Spleen (tissue), 7 donors: Measurements from ENCODE around the gene MRPS14.

Experiments
- POLR2A ChIP-seq, 3 donors: fragments of 450-650 bp; IDR thresholded peaks; one replicate each; pipeline ENCODE4 v1.5.1; 2017; ENCODE audit warnings: antibody characterized with exemption in 3 of 3, mild to moderate bottlenecking in 1 of 3
- POLR2AphosphoS5 ChIP-seq, 3 donors: sonication (generic); formaldehyde crosslinking; IDR thresholded peaks; one replicate each; pipeline ENCODE4 v1.5.1; 2017; ENCODE audit warnings: antibody characterized with exemption in 3 of 3
- TF ChIP-seq, protein P1 (sequence below), 11 experiments: fragments of 200-600 bp in 7 of 11; fragments of 450-650 bp in 4 of 11; sonication (generic) in 4 of 11; IDR thresholded peaks in 8 of 11; conservative IDR thresholded peaks in 3 of 11; 1 replicate in 7 of 11; 2 replicates in 4 of 11; pipeline versions ENCODE4 v1.4.0 to v1.8.0; 2016 to 2021; ENCODE audit warnings: antibody characterized with exemption in 11 of 11, inconsistent platforms in 4 of 11, mild to moderate bottlenecking in 1 of 11
- donor health status: DM: no; HTN: no; CAD: no; lungs with moderate emphysema.
- donor health status: DM: no; HTN: no; CAD: no.
- donor health status: DM: no; HTN: no; CAD: no.

DNA sequence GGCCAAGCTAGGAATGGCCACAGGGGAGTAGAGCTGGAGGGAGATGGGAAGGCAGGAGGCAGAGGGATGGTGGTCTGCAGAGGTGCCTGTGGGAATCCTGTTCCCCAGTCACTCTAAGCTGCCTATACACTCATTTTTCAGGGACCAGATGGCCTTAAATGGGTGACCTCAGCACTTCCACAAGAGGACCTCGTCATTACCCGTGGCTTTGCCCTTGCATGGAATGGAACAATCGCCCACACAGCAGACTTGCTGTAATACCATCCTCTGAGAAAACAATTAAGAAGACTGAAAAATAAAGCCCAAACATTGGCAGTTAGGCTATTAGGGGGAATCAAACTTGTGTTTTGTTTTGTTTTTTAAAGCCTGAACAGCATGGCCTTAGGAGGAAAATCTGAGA, 31.5 kb upstream of the MRPS14 start:
- TF ChIP-seq POLR2A (IDR thresholded peaks at IDR 0.05) (no peak), POLR2AphosphoS5 (IDR thresholded peaks at IDR 0.05) (no peak)
- TF ChIP-seq, protein P1, sequence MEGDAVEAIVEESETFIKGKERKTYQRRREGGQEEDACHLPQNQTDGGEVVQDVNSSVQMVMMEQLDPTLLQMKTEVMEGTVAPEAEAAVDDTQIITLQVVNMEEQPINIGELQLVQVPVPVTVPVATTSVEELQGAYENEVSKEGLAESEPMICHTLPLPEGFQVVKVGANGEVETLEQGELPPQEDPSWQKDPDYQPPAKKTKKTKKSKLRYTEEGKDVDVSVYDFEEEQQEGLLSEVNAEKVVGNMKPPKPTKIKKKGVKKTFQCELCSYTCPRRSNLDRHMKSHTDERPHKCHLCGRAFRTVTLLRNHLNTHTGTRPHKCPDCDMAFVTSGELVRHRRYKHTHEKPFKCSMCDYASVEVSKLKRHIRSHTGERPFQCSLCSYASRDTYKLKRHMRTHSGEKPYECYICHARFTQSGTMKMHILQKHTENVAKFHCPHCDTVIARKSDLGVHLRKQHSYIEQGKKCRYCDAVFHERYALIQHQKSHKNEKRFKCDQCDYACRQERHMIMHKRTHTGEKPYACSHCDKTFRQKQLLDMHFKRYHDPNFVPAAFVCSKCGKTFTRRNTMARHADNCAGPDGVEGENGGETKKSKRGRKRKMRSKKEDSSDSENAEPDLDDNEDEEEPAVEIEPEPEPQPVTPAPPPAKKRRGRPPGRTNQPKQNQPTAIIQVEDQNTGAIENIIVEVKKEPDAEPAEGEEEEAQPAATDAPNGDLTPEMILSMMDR (IDR thresholded peaks at IDR 0.05 in 8 of 11, conservative IDR thresholded peaks at IDR 0.05 in 3 of 11), result no peak
